Muscle layer of duodenum (tissue), 2 donors: ENCODE measurements around the gene PTCH1.

Source experiments
- H3K27ac ChIP-seq: one replicate; pipeline ENCODE4 v1.7.0; 2013; ENCODE audit warnings: mild to moderate bottlenecking, low read length
- H3K27me3 ChIP-seq: one replicate; pipeline ENCODE4 v1.7.0; 2013; ENCODE audit warnings: low read depth, mild to moderate bottlenecking, control low read depth, low read length
- H3K36me3 ChIP-seq, 2 donors: one replicate each; pipeline ENCODE4 v1.7.0; 2013; ENCODE audit warnings: low read length in 2 of 2, control low read depth in 1 of 2, mild to moderate bottlenecking in 1 of 2; ENCODE audit not compliant: insufficient read depth in 2 of 2, control insufficient read depth in 1 of 2
- H3K4me1 ChIP-seq, 2 donors: one replicate each; pipeline ENCODE4 v1.7.0; 2013; ENCODE audit warnings: low read length in 2 of 2, mild to moderate bottlenecking in 2 of 2, control low read depth in 1 of 2, moderate library complexity in 1 of 2; ENCODE audit not compliant: insufficient read depth in 2 of 2, control insufficient read depth in 1 of 2
- H3K4me3 ChIP-seq, 2 donors: one replicate each; pipeline ENCODE4 v1.7.0; 2013; ENCODE audit warnings: low read length in 2 of 2, low read depth in 1 of 2, mild to moderate bottlenecking in 1 of 2
- H3K9me3 ChIP-seq, 2 donors: one replicate each; pipeline ENCODE4 v1.7.0; 2013; ENCODE audit warnings: low read length in 2 of 2, control low read depth in 1 of 2, mild to moderate bottlenecking in 1 of 2; ENCODE audit not compliant: control insufficient read depth in 1 of 2
- donor health status: healthy.

The PTCH1 gene

GRCh38 chr9:95409650-95410426, 106.9 kb downstream of the PTCH1 start:
- no peak overlapping the region for H3K4me3 ChIP-seq

GRCh38 chr9:95407524-95407923, 109.2 kb downstream of the PTCH1 start:
- Histone ChIP-seq H3K4me1 (no peaks in the 10 kb centered on the region), H3K9me3 (no peaks in the 10 kb centered on the region), H3K27ac (no peak overlapping the region), H3K4me3 (no peak overlapping the region), H3K36me3 (no peaks in the 10 kb centered on the region), H3K27me3 (no peaks in the 10 kb centered on the region)

More at GRCh38 chr9:95409650-95410426, 106.9 kb downstream of the PTCH1 start:
- Histone ChIP-seq H3K9me3 (no peaks in the 10 kb centered on the region), H3K27me3 (no peaks in the 10 kb centered on the region), H3K36me3 (no peaks in the 10 kb centered on the region), H3K27ac (no peak overlapping the region), H3K4me1 (no peaks in the 10 kb centered on the region)

- Histone ChIP-seq H3K4me1 (no peaks in the 10 kb centered on the region), H3K4me3 (no peak overlapping the region), H3K27ac (no peak overlapping the region), H3K27me3 (no peaks in the 10 kb centered on the region), H3K9me3 (no peaks in the 10 kb centered on the region), H3K36me3 (no peaks in the 10 kb centered on the region)
Measured at GRCh38 chr9:95406121-95406520, 110.7 kb downstream of the PTCH1 start.

DNA sequence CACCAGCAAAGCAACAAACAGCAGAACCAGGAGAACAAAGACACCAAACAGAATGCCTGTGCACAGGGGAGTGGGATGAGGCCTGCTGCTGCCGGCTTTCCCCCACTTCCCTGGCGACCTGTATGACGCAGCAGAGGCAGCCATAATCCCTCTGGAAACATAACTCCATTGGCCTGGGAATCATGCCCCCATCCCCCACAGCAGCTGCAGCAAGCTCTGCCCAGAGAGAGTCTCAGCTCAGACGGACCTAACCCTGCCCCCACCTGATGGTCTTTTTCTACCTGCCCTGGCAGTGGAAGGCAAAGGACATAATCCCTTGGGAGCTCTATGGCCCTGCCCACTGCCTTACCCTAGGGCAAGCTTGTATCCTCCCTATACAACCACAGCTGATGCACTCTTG, 117.5 kb downstream of the PTCH1 start:
- no peaks in the 10 kb centered on the region for H3K4me1 ChIP-seq
- no peak overlapping the region for H3K27ac ChIP-seq
- H3K9me3 ChIP-seq, result peaks cover 0 to 3% of the 10 kb centered on the region in 2 donors

More for the DNA sequence above, 117.5 kb downstream of the PTCH1 start:
- Histone ChIP-seq H3K27me3 (no peaks in the 10 kb centered on the region), H3K4me3 (no peak overlapping the region), H3K36me3 (no peaks in the 10 kb centered on the region)
